GM12892 (cell line): ENCODE measurements around the gene CATSPERB.

Experiments used
- POLR2A ChIP-seq: IDR thresholded peaks from 2 replicates; pipeline ENCODE4 v1.6.1; 2011; ENCODE audit warnings: low read depth, low read length, control low read depth
- POLR2AphosphoS5 ChIP-seq: IDR thresholded peaks from 2 replicates; pipeline ENCODE4 v1.6.1; 2011; ENCODE audit warnings: low read depth, low read length, control low read depth

DNA sequence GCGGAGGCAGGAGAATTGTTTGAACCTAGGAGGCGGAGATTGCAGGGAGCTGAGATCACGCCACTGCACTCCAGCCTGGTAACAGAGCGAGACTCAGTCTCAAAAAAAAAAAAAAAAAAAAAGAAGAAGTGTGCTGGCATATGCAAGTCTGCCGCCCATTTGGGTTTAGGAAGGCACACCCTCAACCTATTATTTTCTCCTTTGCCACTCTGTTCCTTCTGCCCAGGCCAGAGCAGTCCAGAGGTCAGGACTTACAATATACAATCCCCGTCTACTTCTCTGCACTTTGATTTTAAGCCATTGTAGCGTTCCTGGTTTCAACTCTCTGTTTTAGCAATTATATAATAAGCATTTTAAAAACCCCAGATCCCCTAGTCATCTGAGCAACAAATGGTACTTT is 39.8 kb downstream of the CATSPERB start:
- no peak for TF ChIP-seq POLR2AphosphoS5
- no peak for TF ChIP-seq POLR2A
